WERI-Rb-1 (cell line): ENCODE data around the gene YPEL5.

Source experiments
- DNase-seq: peaks from one replicate; pipeline ENCODE4 v3.0.0-alpha.2; 2020
- H3K27ac ChIP-seq: fragments of 250-450 bp; sonication (Bioruptor Pico); 2 replicates; pipeline ENCODE4 v1.5.1; 2020; ENCODE audit warnings: mild to moderate bottlenecking, moderate library complexity
- H3K27me3 ChIP-seq: fragments of 250-450 bp; sonication (Bioruptor Pico); 2 replicates; pipeline ENCODE4 v1.5.1; 2021; ENCODE audit warnings: mild to moderate bottlenecking, low read depth, moderate library complexity; ENCODE audit not compliant: insufficient read depth, severe bottlenecking
- H3K36me3 ChIP-seq: fragments of 250-450 bp; sonication (Bioruptor Pico); 2 replicates; pipeline ENCODE4 v1.5.1; 2020; ENCODE audit warnings: mild to moderate bottlenecking, moderate library complexity
- H3K4me3 ChIP-seq: 2 replicates; pipeline ENCODE4 v1.5.1; 2011; ENCODE audit warnings: low read depth, mild to moderate bottlenecking, control low read depth, low read length
- H3K9me3 ChIP-seq: fragments of 250-450 bp; sonication (Bioruptor Pico); 2 replicates; pipeline ENCODE4 v1.5.1; 2021; ENCODE audit warnings: mild to moderate bottlenecking, moderate library complexity; ENCODE audit not compliant: severe bottlenecking
- CTCF ChIP-seq: IDR thresholded peaks from 2 replicates; pipeline ENCODE4 v1.5.1; 2011; ENCODE audit warnings: low read depth, mild to moderate bottlenecking, control low read depth, inconsistent platforms, low read length

The YPEL5 gene

GRCh38 chr2:30155889-30156658 is 9.3 kb downstream of the YPEL5 start:
- H3K27ac ChIP-seq = no peak overlapping the region
- H3K4me3 ChIP-seq = no peak overlapping the region
- no peak for DNase-seq
- peaks cover 29% of the 10 kb centered on the region for H3K36me3 ChIP-seq
- H3K27me3 ChIP-seq = no peaks in the 10 kb centered on the region
- H3K9me3 ChIP-seq = no peaks in the 10 kb centered on the region
- TF ChIP-seq CTCF = no peak

- H3K4me3 ChIP-seq = no peak overlapping the region
- peaks cover 29% of the 10 kb centered on the region for H3K36me3 ChIP-seq
- TF ChIP-seq CTCF = no peak
- H3K27me3 ChIP-seq = no peaks in the 10 kb centered on the region
- H3K27ac ChIP-seq = no peak overlapping the region
- no peak for DNase-seq
- H3K9me3 ChIP-seq = no peaks in the 10 kb centered on the region
Measured at GRCh38 chr2:30157616-30158015, 10.8 kb downstream of the YPEL5 start.

DNA sequence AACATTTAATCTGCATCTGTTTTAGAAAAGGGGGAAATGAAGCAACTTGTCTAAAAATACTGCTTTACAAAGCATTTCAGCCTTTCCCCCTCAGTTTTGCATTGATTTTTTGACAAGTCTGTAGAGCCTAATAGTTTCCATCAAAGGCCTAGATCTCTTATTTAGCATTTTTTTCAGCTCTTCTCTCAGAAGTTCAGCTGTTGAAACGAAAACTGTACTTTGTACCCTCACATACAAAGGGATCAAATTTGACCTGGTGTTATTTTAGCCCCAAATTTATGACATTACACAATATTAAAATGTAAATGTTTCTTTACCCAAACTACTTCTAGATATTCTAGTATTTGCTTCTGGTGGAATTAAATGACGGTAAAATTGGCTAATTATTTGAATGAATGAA is 13.0 kb downstream of the YPEL5 start:
- TF ChIP-seq CTCF = no peak
- no peak for DNase-seq
- Histone ChIP-seq H3K27me3 (no peaks in the 10 kb centered on the region), H3K36me3 (peaks cover 29% of the 10 kb centered on the region), H3K9me3 (no peaks in the 10 kb centered on the region), H3K27ac (no peak overlapping the region), H3K4me3 (no peak overlapping the region)

DNA sequence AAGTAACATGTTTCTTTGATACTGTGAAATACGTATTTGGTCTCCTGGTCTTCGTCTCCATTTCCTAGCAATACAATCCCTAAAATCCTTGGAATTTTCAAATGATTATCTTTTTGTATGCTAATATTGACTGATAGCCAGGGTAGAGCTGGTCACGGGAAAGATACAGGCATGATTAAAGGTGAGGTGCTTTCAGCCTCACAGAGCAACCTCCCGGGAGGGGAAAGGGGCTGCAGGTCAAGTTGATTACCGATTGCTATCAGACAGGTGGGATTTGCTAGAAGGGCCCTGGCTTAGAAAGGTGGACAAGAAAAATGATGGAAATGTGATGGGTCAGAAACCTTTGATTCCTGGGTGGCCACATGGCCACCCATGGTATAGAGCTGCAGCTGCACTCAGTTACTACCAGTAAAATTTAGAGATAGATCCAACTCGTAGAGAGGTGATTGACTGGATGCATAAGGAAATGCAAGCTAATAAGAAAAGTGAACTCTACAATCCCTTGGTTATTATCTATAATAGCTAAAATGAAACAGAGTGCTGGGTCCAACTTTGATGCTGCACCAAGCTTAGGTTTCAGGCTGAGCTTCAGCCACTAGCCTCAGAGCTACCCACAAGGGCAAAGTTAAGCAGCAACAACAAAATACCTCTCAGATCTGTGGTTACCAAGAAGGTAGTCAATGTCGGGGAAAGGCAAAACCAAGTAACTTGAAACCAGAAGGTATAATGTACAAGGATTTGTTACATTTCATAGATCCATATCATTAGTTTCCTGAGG is 15.3 kb downstream of the YPEL5 start:
- Histone ChIP-seq H3K36me3 (peaks cover 22% of the 10 kb centered on the region), H3K27ac (no peak overlapping the region), H3K9me3 (no peaks in the 10 kb centered on the region), H3K4me3 (no peak overlapping the region), H3K27me3 (no peaks in the 10 kb centered on the region)
- no peak for DNase-seq
- no peak for TF ChIP-seq CTCF

GRCh38 chr2:30162806-30163205 is 16.0 kb downstream of the YPEL5 start:
- no peaks in the 10 kb centered on the region for H3K9me3 ChIP-seq
- no peak overlapping the region for H3K27ac ChIP-seq
- DNase-seq = no peak
- H3K27me3 ChIP-seq = no peaks in the 10 kb centered on the region
- peaks cover 17% of the 10 kb centered on the region for H3K36me3 ChIP-seq
- no peak for TF ChIP-seq CTCF
- H3K4me3 ChIP-seq = no peak overlapping the region
